Immature natural killer cell (primary cell): Measurements from ENCODE around the gene KIAA1755. TPM values are rescaled to one million over a fixed set of nuclear protein-coding genes. Genes with fewer than 3 reads are reported as not detected.

Source experiments
- DNase-seq, 3 donors: peaks; one replicate each; pipeline ENCODE4 v3.0.0; 2022; ENCODE audit warnings: mixed read lengths in 1 of 3
- H3K27ac Mint-ChIP-seq, 6 donors: one replicate each; pipeline ENCODE4 v1.8.0; 2020; ENCODE audit warnings: mixed read lengths in 6 of 6, mild to moderate bottlenecking in 5 of 6, inconsistent platforms in 4 of 6, moderate library complexity in 3 of 6
- H3K27me3 Mint-ChIP-seq, 3 donors: one replicate each; pipeline ENCODE4 v1.8.0; 2020 to 2021; ENCODE audit warnings: low read depth in 3 of 3, mild to moderate bottlenecking in 3 of 3, mixed read lengths in 3 of 3, moderate library complexity in 3 of 3, inconsistent platforms in 1 of 3
- H3K36me3 Mint-ChIP-seq, 3 donors: one replicate each; pipeline ENCODE4 v1.8.0; 2020; ENCODE audit warnings: mixed read lengths in 3 of 3, inconsistent platforms in 2 of 3, mild to moderate bottlenecking in 2 of 3
- H3K4me1 Mint-ChIP-seq, 2 donors: one replicate each; pipeline ENCODE4 v1.8.0; 2020; ENCODE audit warnings: inconsistent platforms in 2 of 2, mild to moderate bottlenecking in 2 of 2, mixed read lengths in 2 of 2, moderate library complexity in 1 of 2
- H3K4me3 Mint-ChIP-seq, 5 donors: one replicate each; pipeline ENCODE4 v1.8.0; 2020; ENCODE audit warnings: mild to moderate bottlenecking in 5 of 5, mixed read lengths in 5 of 5, inconsistent platforms in 3 of 5, moderate library complexity in 3 of 5
- H3K9me3 Mint-ChIP-seq, 6 donors: one replicate each; pipeline ENCODE4 v1.8.0; 2020; ENCODE audit warnings: mild to moderate bottlenecking in 6 of 6, mixed read lengths in 6 of 6, inconsistent platforms in 4 of 6, moderate library complexity in 3 of 6
- polyA plus RNA-seq, 3 donors: library from polyadenylated mRNA; unstranded; fragments of 300-500 nt; fragmentation: Illumina TruSeq; gene quantifications; one replicate each; pipeline ENCODE4 v1.2.3, GENCODE V29; 2021

Gene KIAA1755
- polyA plus RNA-seq, 3 donors from 2014 or later = not detected

- Mint-ChIP-seq H3K27ac (no peak overlapping the region), H3K27me3 (peaks cover 2 to 5% (median 4%) of the 10 kb centered on the region in 3 donors), H3K4me3 (no peak overlapping the region), H3K36me3 (no peaks in the 10 kb centered on the region), H3K9me3 (no peaks in the 10 kb centered on the region), H3K4me1 (no peaks in the 10 kb centered on the region)
- DNase-seq = no peak
Measured at GRCh38 chr20:38187517-38187916, 73.0 kb downstream of the KIAA1755 start.

GRCh38 chr20:38186788-38187221 is 73.7 kb downstream of the KIAA1755 start:
- Mint-ChIP-seq H3K27me3 (peaks cover 2 to 8% (median 4%) of the 10 kb centered on the region in 3 donors), H3K9me3 (no peaks in the 10 kb centered on the region), H3K4me1 (no peaks in the 10 kb centered on the region), H3K4me3 (no peak overlapping the region), H3K36me3 (no peaks in the 10 kb centered on the region), H3K27ac (no peak overlapping the region)
- no peak for DNase-seq

- Mint-ChIP-seq H3K4me3 (no peak overlapping the region), H3K9me3 (no peaks in the 10 kb centered on the region), H3K27me3 (peaks cover 2 to 15% (median 2%) of the 10 kb centered on the region in 3 donors), H3K4me1 (no peaks in the 10 kb centered on the region), H3K36me3 (no peaks in the 10 kb centered on the region), H3K27ac (no peak overlapping the region)
- DNase-seq = no peak
Measured at GRCh38 chr20:38184101-38184500, 76.4 kb downstream of the KIAA1755 start.

GRCh38 chr20:38181971-38182370 is 78.6 kb downstream of the KIAA1755 start:
- Mint-ChIP-seq H3K36me3 (no peaks in the 10 kb centered on the region), H3K27me3 (peaks cover 2 to 15% (median 3%) of the 10 kb centered on the region in 3 donors), H3K27ac (no peak overlapping the region), H3K9me3 (no peaks in the 10 kb centered on the region), H3K4me3 (no peak overlapping the region), H3K4me1 (no peaks in the 10 kb centered on the region)
- no peak for DNase-seq

- Mint-ChIP-seq H3K36me3 (no peaks in the 10 kb centered on the region), H3K27ac (no peak overlapping the region), H3K4me1 (no peaks in the 10 kb centered on the region), H3K4me3 (no peak overlapping the region), H3K9me3 (no peaks in the 10 kb centered on the region), H3K27me3 (peaks cover 2 to 15% (median 4%) of the 10 kb centered on the region in 3 donors)
- no peak for DNase-seq
Measured at GRCh38 chr20:38181207-38181801, 79.2 kb downstream of the KIAA1755 start.

GRCh38 chr20:38180781-38181180 is 79.8 kb downstream of the KIAA1755 start:
- peaks cover 2 to 15% (median 4%) of the 10 kb centered on the region in 3 donors for H3K27me3 Mint-ChIP-seq
- DNase-seq = no peak

GRCh38 chr20:38179846-38180245 is 80.7 kb downstream of the KIAA1755 start:
- H3K36me3 Mint-ChIP-seq = no peaks in the 10 kb centered on the region

More at GRCh38 chr20:38180781-38181180, 79.8 kb downstream of the KIAA1755 start:
- Mint-ChIP-seq H3K36me3 (no peaks in the 10 kb centered on the region), H3K4me1 (no peaks in the 10 kb centered on the region), H3K4me3 (no peak overlapping the region), H3K9me3 (no peaks in the 10 kb centered on the region), H3K27ac (no peak overlapping the region)

GRCh38 chr20:38178581-38178980 is 82.0 kb downstream of the KIAA1755 start:
- Mint-ChIP-seq H3K9me3 (no peaks in the 10 kb centered on the region), H3K27me3 (peaks cover 2 to 11% (median 3%) of the 10 kb centered on the region in 3 donors), H3K27ac (no peak overlapping the region), H3K4me1 (no peaks in the 10 kb centered on the region), H3K4me3 (no peak overlapping the region), H3K36me3 (no peaks in the 10 kb centered on the region)
- DNase-seq = no peak

More at GRCh38 chr20:38179846-38180245, 80.7 kb downstream of the KIAA1755 start:
- H3K4me3 Mint-ChIP-seq = no peak overlapping the region
- no peaks in the 10 kb centered on the region for H3K4me1 Mint-ChIP-seq
- peaks cover 2 to 15% (median 4%) of the 10 kb centered on the region in 3 donors for H3K27me3 Mint-ChIP-seq
- no peaks in the 10 kb centered on the region for H3K9me3 Mint-ChIP-seq
- no peak overlapping the region for H3K27ac Mint-ChIP-seq
- no peak for DNase-seq

GRCh38 chr20:38178065-38178491 is 82.5 kb downstream of the KIAA1755 start:
- Mint-ChIP-seq H3K27ac (no peak overlapping the region), H3K36me3 (no peaks in the 10 kb centered on the region)
- no peak for DNase-seq

GRCh38 chr20:38177201-38177600 is 83.3 kb downstream of the KIAA1755 start:
- DNase-seq = no peak
- Mint-ChIP-seq H3K4me1 (no peaks in the 10 kb centered on the region), H3K9me3 (no peaks in the 10 kb centered on the region), H3K27me3 (peaks cover 2 to 9% (median 2%) of the 10 kb centered on the region in 3 donors), H3K4me3 (no peak overlapping the region), H3K27ac (no peak overlapping the region), H3K36me3 (no peaks in the 10 kb centered on the region)

More at GRCh38 chr20:38178065-38178491, 82.5 kb downstream of the KIAA1755 start:
- Mint-ChIP-seq H3K4me3 (no peak overlapping the region), H3K27me3 (peaks cover under 1 to 10% (median 2%) of the 10 kb centered on the region in 3 donors), H3K9me3 (no peaks in the 10 kb centered on the region), H3K4me1 (no peaks in the 10 kb centered on the region)

- H3K27me3 Mint-ChIP-seq = peaks cover 2 to 6% (median 2%) of the 10 kb centered on the region in 3 donors
- no peak overlapping the region for H3K4me3 Mint-ChIP-seq
- no peaks in the 10 kb centered on the region for H3K36me3 Mint-ChIP-seq
- no peak for DNase-seq
- no peaks in the 10 kb centered on the region for H3K9me3 Mint-ChIP-seq
- no peaks in the 10 kb centered on the region for H3K4me1 Mint-ChIP-seq
- no peak overlapping the region for H3K27ac Mint-ChIP-seq
Measured at GRCh38 chr20:38175304-38176180, 85.0 kb downstream of the KIAA1755 start.

- Mint-ChIP-seq H3K4me1 (peaks cover 0 to 2% of the 10 kb centered on the region in 2 donors), H3K27me3 (peaks cover 0 to 2% (median 2%) of the 10 kb centered on the region in 3 donors), H3K36me3 (no peaks in the 10 kb centered on the region), H3K9me3 (no peaks in the 10 kb centered on the region), H3K4me3 (no peak overlapping the region), H3K27ac (no peak overlapping the region)
- no peak for DNase-seq
Measured at GRCh38 chr20:38173237-38174156, 87.0 kb downstream of the KIAA1755 start.

GRCh38 chr20:38172408-38172807 is 88.1 kb downstream of the KIAA1755 start:
- Mint-ChIP-seq H3K9me3 (no peaks in the 10 kb centered on the region), H3K36me3 (no peaks in the 10 kb centered on the region), H3K4me1 (peaks cover 0 to 2% of the 10 kb centered on the region in 2 donors)

More at GRCh38 chr20:38172408-38172807, 88.1 kb downstream of the KIAA1755 start:
- no peak overlapping the region for H3K4me3 Mint-ChIP-seq
- no peak overlapping the region for H3K27ac Mint-ChIP-seq
- DNase-seq = no peak
- peaks cover 0 to 2% (median 2%) of the 10 kb centered on the region in 3 donors for H3K27me3 Mint-ChIP-seq
